ENCODE results near the gene CCDC78.

DNA sequence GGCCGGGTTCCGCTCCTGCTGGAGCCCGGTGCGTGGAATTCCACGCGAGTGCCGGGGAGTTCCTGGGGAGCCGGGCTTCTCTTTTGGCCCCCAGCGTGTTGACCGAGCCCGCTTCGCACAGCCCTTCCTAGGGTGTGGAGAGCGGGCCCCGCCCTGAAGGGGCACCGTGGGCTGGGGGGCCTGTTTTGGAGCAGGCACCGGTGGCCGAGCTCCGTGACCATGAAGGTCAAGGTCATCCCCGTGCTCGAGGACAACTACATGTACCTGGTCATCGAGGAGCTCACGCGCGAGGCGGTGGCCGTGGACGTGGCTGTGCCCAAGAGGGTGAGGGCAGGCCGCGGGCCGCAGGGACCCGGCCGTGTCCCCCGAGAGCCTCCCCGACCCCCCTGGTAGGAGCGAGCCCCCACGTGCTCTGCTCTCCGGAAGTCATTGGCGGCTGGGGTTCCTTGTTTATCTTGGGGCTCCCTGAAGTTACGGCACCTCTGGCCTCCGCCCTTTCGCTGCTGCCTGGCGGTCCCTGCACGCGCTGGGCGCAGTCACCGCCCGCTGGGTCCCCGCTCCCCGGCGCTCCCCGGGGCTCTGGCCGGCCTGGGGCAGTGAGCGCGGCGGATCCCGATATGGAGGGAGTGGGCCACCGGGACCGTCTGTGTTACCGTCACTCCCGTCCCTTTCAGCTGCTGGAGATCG lies 1.2 kb upstream of the CCDC78 start:
- TF ChIP-seq, protein P1, sequence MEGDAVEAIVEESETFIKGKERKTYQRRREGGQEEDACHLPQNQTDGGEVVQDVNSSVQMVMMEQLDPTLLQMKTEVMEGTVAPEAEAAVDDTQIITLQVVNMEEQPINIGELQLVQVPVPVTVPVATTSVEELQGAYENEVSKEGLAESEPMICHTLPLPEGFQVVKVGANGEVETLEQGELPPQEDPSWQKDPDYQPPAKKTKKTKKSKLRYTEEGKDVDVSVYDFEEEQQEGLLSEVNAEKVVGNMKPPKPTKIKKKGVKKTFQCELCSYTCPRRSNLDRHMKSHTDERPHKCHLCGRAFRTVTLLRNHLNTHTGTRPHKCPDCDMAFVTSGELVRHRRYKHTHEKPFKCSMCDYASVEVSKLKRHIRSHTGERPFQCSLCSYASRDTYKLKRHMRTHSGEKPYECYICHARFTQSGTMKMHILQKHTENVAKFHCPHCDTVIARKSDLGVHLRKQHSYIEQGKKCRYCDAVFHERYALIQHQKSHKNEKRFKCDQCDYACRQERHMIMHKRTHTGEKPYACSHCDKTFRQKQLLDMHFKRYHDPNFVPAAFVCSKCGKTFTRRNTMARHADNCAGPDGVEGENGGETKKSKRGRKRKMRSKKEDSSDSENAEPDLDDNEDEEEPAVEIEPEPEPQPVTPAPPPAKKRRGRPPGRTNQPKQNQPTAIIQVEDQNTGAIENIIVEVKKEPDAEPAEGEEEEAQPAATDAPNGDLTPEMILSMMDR (conservative IDR thresholded peaks at IDR 0.05; ENCODE audit: low read length), result no peak
- TF ChIP-seq EZH2phosphoT487 (IDR thresholded peaks at IDR 0.05; ENCODE audit: borderline replicate concordance), result no peak
